ENCODE measurements around the gene SERPINB1. TPM values are rescaled to one million over a fixed set of nuclear protein-coding genes. Genes with fewer than 3 reads are reported as not detected.
"Not testable (repeated sequence)": the region's sequence is repeated elsewhere in the genome, so short reads cannot be mapped to it uniquely, and the experiment has no call there.

Gene SERPINB1
- total RNA-seq, 1 experiment from 2014 or later: 54.2 TPM

DNA sequence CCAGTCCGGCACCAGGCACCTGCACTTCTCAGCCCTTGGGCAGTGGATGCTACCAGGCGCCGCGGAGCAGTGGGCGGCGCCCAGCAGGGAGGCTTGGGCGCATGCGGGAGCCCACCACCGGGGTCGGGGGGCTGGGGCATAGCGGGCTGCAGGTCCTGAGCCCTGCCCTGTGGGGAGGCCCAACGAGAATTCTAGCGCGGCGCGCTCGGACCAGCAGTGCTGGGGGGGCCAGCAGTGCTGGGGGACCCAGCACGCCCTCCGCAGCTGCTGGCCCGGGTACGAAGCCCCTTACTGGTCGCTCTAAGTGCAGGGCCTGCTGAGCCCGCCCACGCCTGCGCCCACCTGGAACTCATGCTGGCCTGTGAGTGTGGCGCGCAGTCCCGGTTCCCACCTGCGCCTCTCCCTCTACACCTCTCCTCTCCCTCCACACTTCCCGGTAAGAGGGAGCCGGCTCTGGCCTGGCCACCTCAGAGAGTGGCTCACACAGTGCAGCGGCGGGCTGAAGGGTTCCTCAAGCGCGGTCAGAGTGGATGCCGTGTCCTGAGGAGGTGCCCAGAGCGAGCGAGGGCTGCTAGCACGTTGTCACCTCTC lies 28.5 kb upstream of the SERPINB1 start:
- DNase-seq (ENCODE audit: low read depth): no peak
- in situ Hi-C loops (cut with HindIII; ENCODE audit: low pct_unique_long_range_greater_than_20kb, low sequenced_read_pairs): no loop called here

DNA sequence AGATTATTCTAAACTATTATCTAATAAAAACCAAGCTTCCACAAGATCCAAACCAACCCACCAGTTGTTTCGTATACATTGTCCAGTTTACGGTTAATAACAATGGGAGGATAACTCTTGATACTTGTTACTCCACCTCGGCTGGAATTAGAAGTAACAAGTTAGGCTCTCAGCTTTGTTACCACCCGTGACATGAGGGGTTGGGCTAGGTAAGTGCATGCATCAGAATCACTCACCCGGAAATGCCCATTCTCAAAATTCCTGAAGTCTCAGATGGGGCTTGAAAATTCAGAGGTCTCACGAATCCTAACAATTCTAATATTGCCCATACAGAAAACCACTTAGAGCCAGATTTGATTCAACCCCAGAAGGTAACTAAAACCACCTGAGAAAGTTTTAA lies 27.0 kb upstream of the SERPINB1 start:
- in situ Hi-C loops (cut with HindIII; ENCODE audit: low pct_unique_long_range_greater_than_20kb, low sequenced_read_pairs): no loop called here
- no peak for DNase-seq (ENCODE audit: low read depth)

DNA sequence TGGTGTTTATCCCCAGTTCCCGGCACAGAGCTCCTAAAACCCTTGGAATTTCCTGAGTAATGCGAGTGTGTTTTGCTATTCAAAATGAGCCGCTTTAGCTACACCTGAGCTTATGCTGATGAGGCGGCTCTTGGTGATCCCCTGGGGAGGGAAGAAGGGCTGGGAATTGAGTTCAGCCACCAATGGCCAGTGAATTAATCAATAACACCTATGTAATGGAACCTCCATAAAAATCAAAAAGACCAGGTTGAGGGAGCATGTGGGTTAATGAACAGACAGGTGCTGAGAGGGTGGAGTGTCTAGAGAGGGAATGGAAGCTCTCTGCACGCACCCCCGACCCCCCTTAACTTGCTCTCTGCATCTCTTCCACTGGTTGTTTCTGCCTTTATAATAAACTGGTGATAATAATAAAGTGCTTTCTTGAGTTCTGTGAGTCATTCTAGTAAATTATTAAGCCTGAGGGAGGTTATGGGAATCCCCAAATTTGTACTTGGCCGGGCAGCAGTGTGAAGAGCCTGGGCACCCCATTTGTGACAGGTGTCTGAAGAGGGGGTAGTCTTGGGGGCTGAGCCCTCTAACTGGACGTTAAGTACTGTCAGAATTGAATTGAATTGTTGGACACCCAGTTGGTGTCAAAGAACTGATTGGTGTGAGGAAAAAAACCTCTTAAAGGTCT lies 24.6 kb upstream of the SERPINB1 start:
- in situ Hi-C loops (cut with HindIII; ENCODE audit: low pct_unique_long_range_greater_than_20kb, low sequenced_read_pairs): no loop called here
- DNase-seq (ENCODE audit: low read depth): peak; percentile 81

DNA sequence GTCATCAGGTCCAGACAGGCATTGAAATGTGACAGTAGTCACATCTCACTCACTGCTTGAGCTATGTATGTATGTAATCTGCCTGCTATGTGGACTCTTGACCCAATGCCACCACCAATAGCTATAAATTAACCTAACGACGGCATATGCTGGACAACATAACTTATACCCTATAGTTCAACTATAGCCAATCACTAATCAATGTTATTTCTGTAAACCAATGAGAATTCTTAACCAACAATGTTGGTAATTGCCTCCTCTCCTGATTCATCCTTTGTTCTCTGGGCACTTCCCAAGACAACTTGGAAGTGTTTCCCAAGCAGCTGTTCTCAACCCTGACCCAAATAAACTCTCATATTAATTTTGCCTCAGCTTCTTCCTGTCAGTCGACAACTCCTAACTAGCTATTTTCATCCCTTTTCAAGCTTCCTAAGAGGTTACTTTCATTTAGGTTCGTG lies 24.1 kb upstream of the SERPINB1 start:
- in situ Hi-C loops (cut with HindIII; ENCODE audit: low pct_unique_long_range_greater_than_20kb, low sequenced_read_pairs): no loop called here
- DNase-seq (ENCODE audit: low read depth): peak; percentile 55

DNA sequence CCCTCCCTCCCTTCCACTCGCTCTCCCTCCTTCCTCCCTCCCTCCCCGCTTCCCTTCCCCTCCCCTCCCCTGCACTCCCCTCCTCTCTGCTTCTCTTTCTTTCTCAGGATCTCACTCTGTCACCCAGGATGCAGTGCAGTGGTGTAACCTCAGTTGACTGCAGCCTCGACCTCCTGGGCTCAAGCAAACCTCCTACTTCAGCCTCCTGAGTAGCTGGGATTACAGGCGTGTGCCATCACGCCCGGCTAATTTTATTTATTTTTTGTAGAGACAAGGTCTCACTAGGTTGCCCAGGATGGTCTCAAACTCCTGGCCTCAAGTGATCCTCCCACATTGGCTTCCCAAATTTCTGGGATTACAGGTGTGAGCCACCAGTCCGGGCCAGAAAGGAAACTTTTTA lies 23.6 kb upstream of the SERPINB1 start:
- DNase-seq (ENCODE audit: low read depth): no peak
- in situ Hi-C loops (cut with HindIII; ENCODE audit: low pct_unique_long_range_greater_than_20kb, low sequenced_read_pairs): no loop called here

DNA sequence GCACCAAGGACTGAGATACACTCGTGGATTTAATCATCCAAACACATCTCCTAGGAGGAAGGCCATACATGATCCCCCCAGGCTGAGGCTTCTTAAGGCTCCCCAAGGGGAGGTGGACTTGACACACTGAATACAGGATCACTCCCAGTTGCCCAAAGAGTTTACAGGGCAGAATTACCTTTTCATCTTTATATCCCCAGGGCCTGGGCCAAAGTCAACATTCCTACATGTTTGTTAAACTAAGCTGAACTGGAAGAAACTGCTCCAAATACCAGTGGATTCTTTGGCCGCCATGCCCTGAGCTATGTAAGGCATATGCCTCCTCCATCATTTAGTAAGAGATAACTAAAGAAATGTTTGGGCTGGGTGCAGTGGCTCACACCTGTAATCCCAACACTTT lies 22.2 kb upstream of the SERPINB1 start:
- no peak for DNase-seq (ENCODE audit: low read depth)
- in situ Hi-C loops (cut with HindIII; ENCODE audit: low pct_unique_long_range_greater_than_20kb, low sequenced_read_pairs): no loop called here

DNA sequence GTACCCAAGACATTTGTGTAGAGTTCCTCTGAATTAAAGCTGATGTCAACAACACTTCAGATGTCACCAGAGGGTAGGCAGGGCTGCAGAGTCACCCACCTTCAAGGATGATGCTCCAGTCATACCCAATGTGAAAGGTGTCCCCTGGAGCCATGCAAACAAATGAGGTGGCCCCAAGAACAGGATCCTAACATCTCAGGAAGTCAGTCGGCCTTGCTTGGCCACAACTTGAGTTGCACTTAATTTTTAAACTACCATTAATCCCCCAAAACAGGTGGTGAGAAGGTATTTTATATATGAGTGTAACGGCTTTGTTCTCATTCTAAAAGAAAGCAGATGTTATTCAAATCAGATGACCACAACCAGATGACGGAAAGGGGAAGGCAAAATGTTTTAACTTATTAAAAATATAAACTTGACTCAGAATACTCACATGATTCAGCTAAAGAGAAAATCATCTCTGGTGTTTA lies 21.1 kb upstream of the SERPINB1 start:
- no peak for DNase-seq (ENCODE audit: low read depth)
- in situ Hi-C loops (cut with HindIII; ENCODE audit: low pct_unique_long_range_greater_than_20kb, low sequenced_read_pairs): no loop called here

DNA sequence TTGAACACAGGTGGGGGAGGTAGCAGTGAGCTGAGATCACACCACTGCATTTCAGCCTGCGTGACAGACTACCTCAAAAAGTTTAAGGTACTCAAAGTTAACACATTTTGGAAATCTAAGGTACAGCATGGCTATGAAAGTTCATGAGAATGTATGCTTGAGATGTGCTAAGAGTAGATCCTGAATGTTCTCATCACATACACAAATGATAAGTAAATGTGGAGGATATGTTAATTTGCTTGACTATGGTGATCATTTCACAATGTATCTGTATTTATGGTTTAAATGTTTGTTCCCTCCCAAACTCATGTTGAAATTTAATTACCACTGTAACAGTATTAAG lies 20.1 kb upstream of the SERPINB1 start:
- in situ Hi-C loops (cut with HindIII; ENCODE audit: low pct_unique_long_range_greater_than_20kb, low sequenced_read_pairs): no loop called here
- DNase-seq (ENCODE audit: low read depth): no peak

DNA sequence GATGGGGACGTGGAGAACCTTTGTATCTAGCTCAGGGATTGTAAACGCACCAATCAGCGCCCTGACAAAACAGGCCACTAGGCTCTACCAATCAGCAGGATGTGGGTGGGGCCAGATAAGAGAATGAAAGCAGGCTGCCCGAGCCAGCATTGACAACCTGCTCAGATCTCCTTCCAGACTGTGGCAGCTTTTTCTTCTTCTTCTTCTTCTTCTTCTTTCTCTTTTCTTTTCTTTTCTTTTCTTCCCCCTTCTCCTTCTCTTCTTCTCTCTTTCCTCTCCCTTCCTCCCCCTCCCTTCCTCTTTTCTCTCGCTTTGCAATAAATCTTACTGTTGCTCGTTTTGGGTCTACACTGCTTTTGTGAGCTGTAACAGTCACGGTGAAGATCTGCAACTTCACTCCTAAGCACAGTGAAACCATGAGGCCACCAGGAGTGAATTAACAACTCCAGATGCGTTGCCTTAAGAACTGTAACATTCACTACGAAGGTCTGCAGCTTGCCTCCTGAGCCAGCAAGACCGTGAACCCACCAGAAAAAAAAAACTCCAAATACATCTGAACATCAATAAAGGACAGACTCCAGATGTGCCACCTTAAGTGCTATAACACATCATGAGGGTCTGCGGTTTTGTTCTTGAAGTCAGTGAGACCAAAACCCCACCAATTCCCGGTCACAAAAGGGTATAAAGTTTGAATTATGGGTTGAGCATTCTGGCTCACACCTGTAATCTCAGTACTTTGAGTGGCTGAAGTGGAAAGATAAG lies 19.6 kb upstream of the SERPINB1 start:
- in situ Hi-C loops (cut with HindIII; ENCODE audit: low pct_unique_long_range_greater_than_20kb, low sequenced_read_pairs): no loop called here
- no peak for DNase-seq (ENCODE audit: low read depth)

DNA sequence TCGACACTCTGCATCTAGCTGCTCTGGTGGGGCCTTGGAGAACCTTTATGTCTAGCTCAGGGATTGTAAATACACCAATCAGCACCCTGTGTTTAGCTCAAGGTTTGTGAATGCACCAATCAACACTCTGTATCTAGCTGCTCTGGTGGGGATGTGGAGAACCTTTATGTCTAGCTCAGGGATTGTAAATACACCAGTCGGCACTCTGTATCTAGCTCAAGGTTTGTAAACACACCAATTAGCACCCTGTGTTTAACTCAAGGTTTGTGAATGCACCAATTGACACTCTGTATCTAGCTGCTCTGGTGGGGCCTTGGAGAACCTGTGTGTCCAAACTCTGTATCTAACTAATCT lies 19.0 kb upstream of the SERPINB1 start:
- in situ Hi-C loops (cut with HindIII; ENCODE audit: low pct_unique_long_range_greater_than_20kb, low sequenced_read_pairs); DNase-seq (ENCODE audit: low read depth): not testable (repeated sequence)

DNA sequence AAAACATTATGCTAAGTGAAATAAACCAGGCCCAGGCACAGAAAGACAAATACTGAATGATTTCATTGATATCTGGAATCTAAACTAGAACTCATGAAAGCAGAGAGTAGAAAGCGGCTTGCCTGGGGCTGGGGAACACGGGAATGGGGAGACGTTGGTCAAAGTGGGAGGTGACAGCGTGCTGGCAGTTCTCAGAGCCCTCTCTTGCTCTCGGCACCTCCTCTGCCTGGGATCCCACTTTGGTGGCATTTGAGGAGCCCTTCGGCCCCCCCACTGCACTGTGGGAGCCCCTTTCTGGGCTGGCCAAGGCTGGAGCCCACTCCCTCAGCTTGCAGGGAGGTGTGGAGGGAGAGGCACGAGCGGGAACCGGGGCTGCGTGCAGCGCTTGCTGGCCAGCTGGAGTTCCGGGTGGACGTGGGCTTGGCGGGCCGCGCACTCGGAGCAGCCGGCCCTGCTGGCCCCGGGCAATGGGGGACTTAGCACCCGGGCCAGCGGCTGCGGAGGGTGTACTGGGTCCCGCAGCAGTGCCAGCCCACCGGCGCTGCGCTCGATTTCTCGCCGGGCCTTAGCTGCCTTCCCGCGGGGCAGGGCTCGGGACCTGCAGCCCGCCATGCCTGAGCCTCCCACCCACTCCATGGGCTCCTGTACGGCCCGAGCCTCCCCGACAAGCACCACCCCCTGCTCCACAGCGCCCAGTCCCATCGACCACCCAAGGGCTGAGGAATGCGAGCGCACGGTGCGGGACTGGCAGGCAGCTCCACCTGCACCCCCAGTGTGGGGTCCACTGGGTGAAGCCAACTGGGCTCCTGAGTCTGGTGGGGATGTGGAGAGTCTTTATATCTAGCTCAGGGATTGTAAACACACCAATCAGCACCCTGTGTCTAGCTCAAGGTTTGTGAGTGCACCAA lies 18.4 kb upstream of the SERPINB1 start:
- in situ Hi-C loops (cut with HindIII; ENCODE audit: low pct_unique_long_range_greater_than_20kb, low sequenced_read_pairs); DNase-seq (ENCODE audit: low read depth): not testable (repeated sequence)

DNA sequence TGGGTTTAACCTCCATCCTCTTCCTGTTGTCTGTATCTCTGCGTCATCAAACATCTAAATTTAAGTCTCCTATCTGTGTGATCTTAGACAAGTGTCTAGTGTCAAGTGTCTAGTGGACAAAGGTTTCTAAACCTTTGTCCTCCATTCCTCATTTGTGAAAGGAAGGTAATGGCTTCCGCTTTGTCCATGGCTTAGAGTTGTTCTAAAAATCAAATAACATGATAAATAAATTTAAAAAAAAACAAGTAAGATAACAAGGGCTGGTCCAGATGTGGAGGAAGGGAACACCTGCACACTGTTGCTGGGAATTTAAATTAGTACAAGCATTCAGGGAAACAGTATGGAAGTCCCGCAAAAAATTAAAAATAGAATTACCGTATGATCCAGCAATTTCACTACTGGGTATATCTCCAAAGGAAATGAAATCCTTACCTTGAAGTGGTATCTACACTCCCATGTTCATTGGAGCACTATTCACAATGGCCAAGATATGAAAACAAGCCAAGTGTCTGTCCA lies 17.6 kb upstream of the SERPINB1 start:
- in situ Hi-C loops (cut with HindIII; ENCODE audit: low pct_unique_long_range_greater_than_20kb, low sequenced_read_pairs): no loop called here
- no peak for DNase-seq (ENCODE audit: low read depth)

DNA sequence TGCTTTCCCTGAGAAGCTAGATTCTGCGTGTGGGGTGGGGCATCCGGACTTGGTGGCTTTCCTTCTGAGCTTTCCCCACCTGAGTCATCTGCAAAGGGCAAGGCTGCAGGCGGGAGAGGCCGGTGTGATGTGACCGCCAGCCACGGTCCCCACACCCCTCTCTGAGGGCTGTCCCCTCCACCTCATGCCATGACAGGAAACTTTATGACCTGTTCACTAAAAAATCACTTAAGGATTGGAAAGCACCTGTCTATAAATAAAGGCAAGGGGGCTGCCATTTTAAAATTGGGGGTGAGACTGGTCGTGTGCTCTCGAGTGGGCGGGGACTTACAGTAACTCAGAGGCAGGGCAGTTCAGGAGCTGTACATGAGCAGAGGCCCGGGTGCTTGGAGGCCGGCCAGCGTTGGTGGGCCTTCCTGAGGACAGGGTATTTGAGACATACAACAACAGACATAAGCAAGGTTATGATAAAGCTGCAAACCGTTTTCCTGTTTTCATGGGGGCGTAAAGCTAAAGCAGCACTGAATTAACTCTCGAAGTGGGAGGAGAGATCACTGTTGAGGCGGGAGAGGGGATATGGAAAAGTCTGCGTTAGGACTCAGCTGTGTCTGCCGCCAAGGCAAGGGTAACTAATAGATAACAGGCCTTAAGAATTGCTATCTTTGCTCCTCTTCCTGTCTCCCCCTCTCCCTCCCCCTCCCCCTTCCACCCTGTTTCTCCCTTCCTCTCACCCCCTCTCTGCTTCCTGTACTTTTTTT lies 16.1 kb upstream of the SERPINB1 start:
- DNase-seq (ENCODE audit: low read depth): peak; percentile 93
- in situ Hi-C loops (cut with HindIII; ENCODE audit: low pct_unique_long_range_greater_than_20kb, low sequenced_read_pairs): no loop called here

DNA sequence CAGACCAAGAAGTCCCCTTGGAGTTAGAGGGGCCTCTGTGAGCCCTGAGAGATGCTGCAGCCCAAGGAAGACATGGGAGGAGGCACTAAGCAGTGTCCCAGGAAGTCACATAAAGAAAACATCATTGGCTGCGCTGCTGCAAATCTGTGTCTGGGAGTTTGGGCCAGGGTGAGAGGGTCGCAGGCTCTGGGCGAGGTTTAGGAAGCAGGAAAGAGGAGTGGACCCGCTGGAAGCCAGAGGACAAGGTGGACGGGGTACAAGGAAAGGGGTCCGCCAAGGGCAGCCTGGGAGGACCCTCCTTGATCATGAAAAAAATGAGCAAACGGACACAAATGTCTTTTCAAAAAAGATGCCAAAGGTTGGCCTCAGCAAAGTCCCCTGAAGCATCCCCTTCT lies 15.5 kb upstream of the SERPINB1 start:
- DNase-seq (ENCODE audit: low read depth): no peak
- in situ Hi-C loops (cut with HindIII; ENCODE audit: low pct_unique_long_range_greater_than_20kb, low sequenced_read_pairs): no loop called here

DNA sequence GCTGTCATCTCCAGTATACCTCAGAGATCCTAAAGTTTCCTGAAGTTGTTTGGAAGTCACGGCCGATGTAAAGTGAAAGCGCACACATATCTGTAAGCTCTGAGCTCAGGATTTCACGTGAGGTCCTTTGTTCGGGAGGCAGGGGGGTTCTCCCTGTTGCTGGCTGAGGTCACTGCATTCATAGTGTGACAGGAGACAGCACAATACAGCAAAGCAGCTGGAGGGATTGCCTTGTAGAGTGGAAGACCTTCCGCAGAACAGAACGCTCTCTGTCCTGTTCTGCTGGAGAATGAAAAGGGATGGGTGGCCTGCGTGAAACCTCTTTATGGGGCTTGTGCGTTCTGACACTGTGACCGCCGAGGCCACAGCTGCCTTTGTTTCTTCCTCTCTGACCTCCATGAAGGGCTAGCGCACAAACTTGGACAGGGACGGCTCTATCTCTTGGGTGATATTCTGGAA lies 13.4 kb upstream of the SERPINB1 start:
- no peak for DNase-seq (ENCODE audit: low read depth)
- in situ Hi-C loops (cut with HindIII; ENCODE audit: low pct_unique_long_range_greater_than_20kb, low sequenced_read_pairs): no loop called here

DNA sequence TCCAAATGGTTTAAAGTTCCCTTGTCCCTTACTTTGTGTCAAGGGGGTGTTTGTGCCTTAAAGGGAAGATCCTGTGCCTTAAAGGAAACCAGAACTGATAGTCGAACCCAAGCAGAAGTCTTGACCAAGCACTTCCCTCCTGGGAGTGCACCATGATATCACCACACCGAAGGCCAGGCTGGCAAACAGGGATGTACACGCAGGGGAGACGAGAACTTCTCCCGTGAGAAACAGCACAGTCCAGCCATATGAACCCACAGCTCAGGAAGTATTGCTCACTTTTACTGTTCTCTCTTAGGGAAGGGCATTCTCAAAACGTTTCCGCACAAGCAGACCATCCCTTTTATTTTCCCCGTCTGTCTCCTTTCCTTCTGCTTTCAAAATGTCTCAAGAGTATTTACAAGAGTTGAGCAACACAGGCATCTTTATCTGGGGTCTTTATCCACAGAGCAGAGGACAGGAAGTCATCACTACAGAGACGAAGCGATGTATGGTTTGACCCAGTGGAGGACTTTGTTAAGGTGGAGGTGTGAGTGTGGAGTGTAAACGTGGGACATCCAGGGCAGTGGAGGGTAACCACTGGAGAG lies 12.8 kb upstream of the SERPINB1 start:
- in situ Hi-C loops (cut with HindIII; ENCODE audit: low pct_unique_long_range_greater_than_20kb, low sequenced_read_pairs): no loop called here

DNA sequence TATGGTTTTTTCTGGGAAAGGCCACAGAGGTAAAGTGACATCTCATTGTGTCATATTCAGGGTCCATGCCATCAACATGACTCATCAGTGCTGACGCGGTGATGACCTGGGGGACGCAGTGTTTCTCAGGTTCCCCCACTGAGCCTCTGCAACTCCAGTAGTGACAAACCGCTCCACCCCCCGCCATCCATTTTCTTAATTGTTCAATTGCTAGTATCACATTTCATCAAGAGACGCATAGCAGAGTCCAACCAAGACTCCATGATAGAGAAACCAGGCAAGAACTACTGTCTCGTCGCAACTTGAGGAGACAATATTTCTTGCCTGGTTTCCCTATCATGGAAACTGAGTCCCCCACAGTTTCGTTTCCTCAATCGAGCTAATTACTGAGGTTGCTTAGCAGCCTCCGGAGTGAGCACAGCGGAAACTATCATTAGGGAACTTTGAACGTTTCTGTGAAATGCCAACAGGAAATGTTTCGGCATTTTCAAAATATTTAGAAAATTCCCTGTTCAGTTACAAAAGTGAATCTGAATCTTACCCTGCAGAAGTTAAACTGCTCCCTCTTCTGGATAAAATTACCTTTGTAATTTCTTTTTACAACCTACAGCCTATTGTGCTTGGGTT lies 12.2 kb upstream of the SERPINB1 start:
- peak; percentile 87 for DNase-seq (ENCODE audit: low read depth)
- in situ Hi-C loops (cut with HindIII; ENCODE audit: low pct_unique_long_range_greater_than_20kb, low sequenced_read_pairs): no loop called here

More for the DNA sequence above, 12.8 kb upstream of the SERPINB1 start:
- DNase-seq (ENCODE audit: low read depth): no peak
